ENCODE data around the gene DOK1.
A peak's percentile ranks its signal among the peaks of the same experiment; 100 is the strongest.
"Not testable (repeated sequence)": the region's sequence is repeated elsewhere in the genome, so short reads cannot be mapped to it uniquely, and the experiment has no call there.

The DOK1 gene

GRCh38 chr2:74548900-74549826 lies 5.4 kb upstream of the DOK1 start:
- DNase-seq = peak; percentile 42 to 85

DNA sequence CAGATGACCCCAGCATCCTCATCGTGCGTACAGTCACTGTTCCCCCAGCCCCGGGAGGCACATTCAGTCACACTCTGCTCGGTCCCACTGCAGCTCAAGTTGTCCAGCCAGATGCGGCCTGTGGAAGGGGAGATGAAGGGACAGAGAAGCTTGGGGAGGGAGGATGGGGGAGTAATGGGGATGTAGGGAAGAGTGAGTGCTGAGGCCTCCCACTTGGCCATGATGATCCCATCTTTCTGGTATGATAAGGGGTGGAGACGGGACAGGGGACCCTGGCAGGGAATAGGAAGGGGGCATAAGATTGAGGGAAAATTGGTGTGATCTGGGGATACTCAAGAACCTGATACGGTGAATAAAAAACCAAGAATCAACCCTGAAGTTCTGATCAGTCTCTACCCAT lies 4.3 kb upstream of the DOK1 start:
- DNase-seq = no peak

DNA sequence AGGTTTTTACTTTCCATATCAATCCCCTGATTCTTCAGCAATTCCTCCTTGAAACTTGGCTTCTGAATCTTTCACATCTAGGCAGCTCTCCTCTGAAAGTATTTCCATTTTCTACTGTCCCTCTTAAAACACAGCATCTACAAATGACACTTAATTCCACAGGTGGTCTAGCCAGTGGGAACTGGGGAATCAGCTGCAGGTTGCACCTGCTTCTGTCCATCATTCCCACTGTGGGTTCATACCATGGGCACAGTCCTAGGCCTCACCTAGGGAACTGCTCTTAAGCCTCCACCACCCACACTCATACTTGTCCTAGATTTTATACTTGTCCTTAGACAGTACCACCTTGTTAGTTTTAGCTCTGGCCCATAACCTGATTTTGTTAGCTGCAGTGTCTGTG lies 3.0 kb upstream of the DOK1 start:
- no peak for DNase-seq

GRCh38 chr2:74551942-74552913 lies 2.3 kb upstream of the DOK1 start:
- no peak for DNase-seq

DNA sequence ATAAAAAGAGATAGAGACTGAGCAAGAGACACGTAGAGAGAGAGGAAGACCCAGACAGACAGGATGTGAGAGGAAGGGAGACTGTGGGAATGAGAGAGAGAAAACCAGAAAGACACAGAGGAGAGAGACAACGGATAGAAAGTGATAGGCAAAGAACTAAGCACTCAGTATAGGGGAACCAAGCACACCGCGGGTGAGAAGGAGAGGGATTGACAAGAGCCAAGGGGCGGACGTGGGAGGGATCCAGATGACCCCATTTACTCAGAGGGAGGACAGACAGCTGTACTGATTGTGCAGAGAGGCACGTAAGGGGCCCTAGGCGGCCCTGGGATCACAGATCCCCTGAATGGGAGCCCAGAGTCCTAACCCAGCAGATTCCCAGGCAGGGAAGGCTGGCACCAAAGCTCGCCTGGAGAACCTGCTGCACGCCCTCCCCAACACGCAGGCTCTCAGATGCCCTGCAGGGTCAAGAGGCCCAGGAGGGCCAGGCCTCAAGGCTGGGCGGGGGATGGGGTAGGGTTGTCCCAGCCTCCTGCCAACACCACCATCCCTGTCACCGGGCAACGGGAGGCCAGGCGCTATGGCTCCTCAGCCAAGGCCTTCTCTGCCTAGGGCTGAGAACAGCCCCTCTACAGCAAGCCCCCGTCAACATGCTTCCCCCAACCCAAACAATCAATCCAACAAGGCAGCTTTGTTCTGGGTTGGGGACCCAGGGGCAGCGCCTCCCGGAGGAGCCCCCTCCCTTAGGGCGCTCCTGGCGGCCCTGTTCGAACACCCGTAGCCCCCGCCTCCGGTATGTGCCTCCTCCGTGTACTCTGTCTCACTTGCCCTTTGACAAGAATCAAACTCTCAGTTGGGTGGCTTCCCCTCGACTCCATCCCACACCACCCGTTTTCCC lies 1.4 kb upstream of the DOK1 start:
- DNase-seq = peak in 1 of 2 experiments; percentile 25

DNA sequence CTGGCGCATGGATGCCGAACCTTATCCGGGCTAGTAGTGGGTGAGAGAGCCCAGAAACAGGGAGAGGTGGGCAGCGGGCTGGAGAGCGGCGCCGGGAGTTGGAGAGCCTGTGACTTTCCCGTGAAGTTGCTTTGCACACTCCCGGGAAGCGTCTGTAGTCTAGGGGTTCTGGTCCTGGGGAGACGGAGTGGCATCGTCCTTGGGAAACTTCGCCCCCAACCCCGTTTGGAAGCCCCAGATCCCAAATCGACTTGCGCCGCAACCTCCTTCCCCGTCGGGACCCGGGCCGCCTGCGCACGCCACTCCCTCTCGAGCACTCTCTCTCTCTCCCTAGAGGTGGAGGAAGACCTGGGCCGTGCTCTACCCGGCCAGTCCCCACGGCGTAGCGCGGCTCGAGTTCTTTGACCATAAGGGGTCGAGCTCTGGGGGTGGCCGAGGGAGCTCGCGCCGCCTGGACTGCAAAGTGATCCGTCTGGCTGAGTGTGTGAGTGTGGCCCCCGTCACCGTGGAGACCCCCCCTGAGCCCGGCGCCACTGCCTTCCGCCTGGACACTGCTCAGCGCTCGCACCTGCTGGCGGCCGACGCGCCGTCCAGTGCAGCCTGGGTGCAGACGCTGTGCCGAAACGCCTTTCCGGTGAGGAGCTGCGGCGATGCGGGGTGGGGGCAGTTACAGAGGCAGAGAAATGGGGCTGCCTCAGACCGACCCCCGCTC lies 456 bp downstream of the DOK1 start:
- DNase-seq = peak; percentile 45 to 77

DNA sequence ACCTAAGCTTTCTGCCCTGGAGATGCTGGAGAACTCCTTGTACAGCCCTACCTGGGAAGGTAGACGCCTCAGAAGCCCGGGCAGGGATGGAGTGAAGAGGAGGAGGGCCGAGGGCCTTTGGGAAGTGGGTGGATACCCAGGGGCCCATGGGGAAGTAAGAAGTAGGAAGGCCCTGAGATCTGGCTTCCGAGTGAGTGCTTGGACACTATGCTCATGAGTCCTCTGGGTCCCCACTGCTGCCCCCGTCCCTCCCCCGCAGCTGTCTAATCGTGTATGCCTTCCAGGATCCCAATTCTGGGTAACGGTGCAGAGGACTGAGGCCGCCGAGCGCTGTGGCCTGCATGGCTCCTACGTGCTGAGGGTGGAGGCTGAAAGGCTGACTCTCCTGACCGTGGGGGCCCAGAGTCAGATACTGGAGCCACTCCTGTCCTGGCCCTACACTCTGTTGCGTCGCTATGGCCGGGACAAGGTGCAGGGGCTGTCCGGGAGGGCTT lies 1.1 kb downstream of the DOK1 start:
- no peak for DNase-seq

DNA sequence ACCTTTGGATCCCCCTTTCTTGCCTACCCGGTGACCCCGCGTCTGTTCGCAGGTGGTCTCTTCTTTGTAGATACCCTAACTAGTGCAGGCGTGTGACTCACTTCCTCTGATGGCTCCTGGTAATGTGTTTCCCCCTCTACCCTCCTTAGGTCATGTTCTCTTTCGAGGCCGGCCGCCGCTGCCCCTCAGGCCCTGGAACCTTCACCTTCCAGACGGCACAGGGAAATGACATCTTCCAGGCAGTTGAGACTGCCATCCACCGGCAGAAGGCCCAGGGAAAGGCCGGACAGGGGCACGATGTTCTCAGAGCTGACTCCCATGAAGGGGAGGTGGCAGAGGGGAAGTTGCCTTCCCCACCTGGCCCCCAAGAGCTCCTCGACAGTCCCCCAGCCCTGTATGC lies 1.6 kb downstream of the DOK1 start:
- DNase-seq = no peak

GRCh38 chr2:74556831-74557370 lies 2.4 kb downstream of the DOK1 start:
- DNase-seq = no peak

DNA sequence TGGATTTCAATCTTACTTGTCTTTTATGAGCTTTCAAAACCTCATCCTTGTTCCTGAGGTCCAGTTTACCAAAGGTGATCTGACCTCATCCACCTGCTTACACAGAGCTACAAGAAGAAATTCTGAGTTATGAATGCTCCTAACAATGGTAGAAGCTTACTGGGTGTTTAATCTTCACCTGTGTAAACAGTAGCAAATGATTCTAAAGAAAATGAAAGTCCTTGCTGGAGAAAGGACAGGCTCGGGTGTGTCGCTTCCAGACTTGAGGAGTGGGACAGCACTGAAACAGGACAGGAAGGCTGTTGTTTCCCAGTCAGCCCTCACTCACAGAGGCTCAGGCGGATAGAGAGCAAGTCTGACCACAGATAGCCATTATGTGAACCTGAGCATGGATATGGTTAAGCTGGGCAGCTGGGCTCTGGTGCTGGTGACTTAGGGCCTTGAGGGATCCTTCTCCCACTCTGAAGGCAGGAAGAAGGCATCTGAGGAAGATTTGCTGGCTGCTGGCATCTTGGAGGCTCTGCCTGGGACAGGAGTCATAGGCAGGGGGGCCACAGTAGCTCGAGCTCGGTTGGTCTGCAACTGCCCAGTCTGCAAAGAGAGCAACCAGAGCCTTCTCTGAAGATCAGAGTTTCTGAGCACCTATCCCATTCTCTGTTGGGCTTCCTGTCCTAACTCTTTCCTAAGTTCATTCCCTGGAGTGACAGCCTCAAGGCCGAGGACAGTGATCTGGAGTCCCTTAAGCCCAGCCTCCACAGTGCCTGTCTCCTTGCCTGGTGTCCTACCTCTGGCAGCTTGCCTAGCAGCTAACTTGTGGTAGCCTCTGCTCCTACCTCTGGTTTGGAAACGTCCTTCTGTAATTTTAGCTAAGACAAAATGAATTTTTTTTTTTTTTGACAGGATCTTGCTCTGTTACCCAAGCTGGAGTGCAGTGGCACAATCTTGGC lies 4.0 kb downstream of the DOK1 start:
- no peak for DNase-seq

- DNase-seq = peak; percentile 21 to 39
Observed at GRCh38 chr2:74559912-74560311, 5.4 kb downstream of the DOK1 start.

DNA sequence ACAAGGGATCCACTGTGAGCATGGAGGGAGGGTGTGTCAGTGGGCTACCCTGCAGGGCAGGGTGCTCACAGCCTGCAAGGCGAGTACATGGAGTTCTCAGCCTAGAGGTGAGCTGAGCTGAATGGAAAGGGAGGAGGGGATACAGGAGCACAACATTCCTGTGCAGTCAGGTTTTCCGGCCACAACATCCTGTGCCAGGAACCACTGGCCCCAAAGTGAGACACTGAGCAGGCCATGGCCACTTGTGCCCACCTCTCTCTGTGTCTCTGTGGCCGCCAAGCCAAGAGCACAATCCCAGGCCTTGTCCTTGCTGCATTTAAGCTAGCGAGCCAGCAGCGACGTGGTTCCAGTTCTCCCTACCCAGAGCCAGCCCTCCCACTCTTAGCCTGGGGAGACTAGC lies 6.1 kb downstream of the DOK1 start:
- DNase-seq = no peak

DNA sequence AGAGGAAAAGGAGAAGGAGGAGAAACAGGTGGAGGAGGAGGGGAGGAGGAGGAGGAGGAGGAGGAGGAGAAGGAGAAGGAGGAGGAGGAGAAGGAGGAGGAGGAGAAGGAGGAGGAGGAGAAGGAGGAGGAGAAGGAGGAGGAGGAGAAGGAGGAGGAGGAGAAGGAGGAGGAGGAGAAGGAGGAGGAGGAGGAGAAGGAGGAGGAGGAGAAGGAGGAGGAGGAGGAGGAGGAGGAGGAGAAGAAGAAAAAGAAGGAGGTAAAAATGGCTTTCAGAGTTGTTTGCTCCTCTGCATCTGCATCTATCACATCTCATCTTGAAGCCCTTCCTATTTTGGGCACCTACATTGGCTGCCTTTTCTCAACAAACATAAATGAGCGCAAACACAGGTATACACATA lies 6.5 kb downstream of the DOK1 start:
- not testable (repeated sequence) for DNase-seq

GRCh38 chr2:74562126-74562775 lies 7.7 kb downstream of the DOK1 start:
- DNase-seq = no peak

- DNase-seq = no peak
Observed at GRCh38 chr2:74564222-74564621, 9.7 kb downstream of the DOK1 start.

- no peak for DNase-seq
Observed at GRCh38 chr2:74566076-74566753, 11.7 kb downstream of the DOK1 start.

GRCh38 chr2:74566754-74567085 lies 12.2 kb downstream of the DOK1 start:
- DNase-seq = no peak

DNA sequence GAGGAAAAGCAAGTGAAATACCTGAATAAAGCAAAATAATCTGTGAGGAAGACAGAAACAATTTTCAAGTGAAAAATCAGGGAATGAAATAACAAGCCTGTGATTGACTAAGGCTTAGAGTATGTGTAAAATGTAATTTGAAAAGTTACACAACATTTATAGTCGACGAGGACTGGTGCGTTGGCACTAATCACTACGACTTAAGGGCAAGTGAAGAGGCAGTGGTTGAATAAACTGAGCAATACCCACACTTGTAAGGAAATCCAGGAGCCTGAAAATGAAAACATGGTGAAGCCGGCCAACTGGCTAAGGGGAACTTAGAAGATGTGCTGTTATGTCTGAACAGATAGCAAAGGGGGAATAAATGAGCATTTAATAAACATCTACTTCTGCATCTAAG lies 13.4 kb downstream of the DOK1 start:
- no peak for DNase-seq

GRCh38 chr2:74569686-74570085 lies 15.2 kb downstream of the DOK1 start:
- no peak for DNase-seq
